Ammon's horn (tissue), 1 donor: ENCODE results near the gene COL20A1.

ENCODE experiments used
- DNase-seq: peaks from one replicate; pipeline ENCODE4 v3.0.0-alpha.2; 2016; ENCODE audit warnings: low spot score

The COL20A1 gene

DNA sequence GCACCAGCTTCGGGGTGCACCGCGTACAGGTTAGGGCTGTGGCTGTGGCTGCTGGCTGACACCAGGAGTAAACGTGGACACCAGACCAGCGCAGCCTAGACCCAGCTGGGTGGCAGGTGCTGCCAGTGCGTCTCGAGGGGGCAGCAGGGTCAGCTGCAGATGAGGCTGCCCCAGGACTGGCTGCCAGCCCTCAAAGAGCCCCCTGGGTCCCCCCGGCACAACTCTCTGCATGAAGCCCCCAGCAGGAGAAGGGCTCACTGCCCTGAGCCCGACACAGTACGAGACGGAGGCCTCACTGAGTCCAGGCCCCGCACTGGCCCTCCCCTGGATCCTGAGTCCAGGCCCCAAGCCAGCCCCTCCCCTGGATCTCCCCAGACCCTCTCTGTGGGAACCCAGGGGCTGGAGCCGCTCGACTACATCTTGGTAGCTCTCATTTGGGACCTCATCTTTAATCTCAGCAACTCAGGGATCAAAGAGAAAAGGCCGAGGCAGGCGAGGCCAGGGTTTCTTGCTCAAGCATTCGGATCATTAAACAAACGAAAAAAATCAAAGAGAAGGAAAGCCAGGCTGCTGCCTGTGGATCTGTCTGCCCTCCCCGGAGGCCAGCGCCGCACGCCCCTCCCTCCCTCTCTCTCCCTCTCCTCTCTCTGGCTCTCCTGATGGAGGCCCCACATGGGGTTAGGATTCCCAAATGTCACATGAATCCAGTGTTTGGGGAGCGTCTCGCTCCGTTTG, 31.8 kb upstream of the COL20A1 start:
- no peak for DNase-seq

GRCh38 chr20:63261795-63262528, 31.0 kb upstream of the COL20A1 start:
- DNase-seq = no peak

- DNase-seq = no peak
Observed at GRCh38 chr20:63262836-63263235, 30.1 kb upstream of the COL20A1 start.

DNA sequence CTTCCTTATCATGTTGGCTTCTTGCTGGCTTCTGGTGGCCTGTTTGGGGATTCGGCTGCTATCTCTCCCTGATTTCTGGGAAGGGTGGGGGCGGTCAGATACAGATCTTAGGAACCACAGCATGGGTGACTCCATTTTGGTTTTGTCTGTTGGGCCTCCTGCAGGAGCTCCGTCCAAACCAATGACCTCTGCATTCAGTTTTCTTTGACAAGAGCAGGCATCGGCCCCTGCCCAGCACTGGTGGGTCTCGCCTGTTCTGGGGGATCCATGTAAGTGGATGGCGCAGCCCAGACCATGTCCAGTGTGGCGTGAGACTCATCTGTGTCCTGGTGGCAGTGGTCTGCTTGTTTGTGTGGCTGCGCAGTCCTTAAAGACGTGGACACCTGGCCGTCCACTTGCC, 29.0 kb upstream of the COL20A1 start:
- DNase-seq = no peak

- DNase-seq = peak; percentile 45
Observed at GRCh38 chr20:63264519-63264918, 28.5 kb upstream of the COL20A1 start.

- DNase-seq = no peak
Observed at GRCh38 chr20:63265891-63266515, 27.0 kb upstream of the COL20A1 start.

DNA sequence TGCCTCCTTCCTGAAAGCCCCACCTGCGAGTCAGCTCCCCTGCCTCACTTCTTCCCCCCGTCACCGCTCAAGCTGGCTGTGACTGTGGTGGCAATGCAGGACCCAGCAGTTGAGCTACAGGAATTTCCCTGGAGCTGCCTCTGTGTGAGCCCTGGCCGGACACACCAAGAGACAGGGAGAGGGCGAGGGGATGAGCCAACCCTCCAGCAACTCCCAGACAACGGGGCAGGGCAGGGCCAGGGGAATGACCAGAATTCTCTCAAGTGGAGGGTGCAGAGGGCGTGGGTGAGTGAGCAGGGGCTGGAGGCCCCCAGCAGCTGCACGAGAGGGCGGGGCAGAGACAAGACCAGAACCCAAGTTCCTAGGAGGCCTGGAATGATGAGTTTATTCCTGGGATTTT, 25.3 kb upstream of the COL20A1 start:
- no peak for DNase-seq

GRCh38 chr20:63268256-63268655, 24.7 kb upstream of the COL20A1 start:
- no peak for DNase-seq

GRCh38 chr20:63268671-63269439, 24.1 kb upstream of the COL20A1 start:
- no peak for DNase-seq

- DNase-seq = no peak
Observed at GRCh38 chr20:63269724-63270123, 23.3 kb upstream of the COL20A1 start.

DNA sequence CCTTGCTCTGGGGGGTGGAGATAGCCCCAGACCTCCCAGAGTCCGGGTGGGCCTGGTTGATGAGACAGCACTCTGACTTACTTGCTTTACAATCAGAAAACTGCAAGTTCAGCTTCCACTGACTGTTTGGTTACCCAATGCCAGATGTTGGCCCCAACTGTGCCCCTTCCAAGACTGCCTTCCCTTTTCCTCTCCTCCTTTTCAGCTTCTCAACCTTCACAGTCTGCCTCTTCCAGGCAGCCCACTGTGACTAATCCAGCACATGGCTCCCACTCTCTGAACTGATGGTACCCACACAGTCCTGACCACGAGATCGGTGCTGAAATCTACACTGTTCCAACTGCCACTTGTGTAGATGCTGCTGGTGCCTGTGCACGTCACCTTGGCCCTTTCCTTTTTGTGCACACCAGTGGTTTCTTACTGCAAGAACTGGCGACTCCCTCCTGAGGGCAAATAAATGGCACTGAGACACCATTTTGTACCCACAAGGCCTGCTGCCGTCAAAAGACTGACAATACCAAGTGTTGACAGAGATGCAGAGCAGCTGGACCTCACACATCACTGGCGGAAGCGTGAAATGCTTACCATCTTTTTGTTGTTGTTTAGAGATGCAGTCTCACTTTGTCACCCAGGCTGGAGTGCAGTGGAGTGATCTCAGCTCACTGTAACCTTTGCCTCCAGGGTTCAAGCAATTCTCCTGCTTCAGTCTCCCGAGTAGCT, 22.2 kb upstream of the COL20A1 start:
- no peak for DNase-seq

- peak; percentile 94 for DNase-seq
Observed at GRCh38 chr20:63272105-63273058, 20.6 kb upstream of the COL20A1 start, which contains the start of gene ARFGAP1. Gene ARFGAP1, plus strand, starts transcription at chr20:63272813. Its CDS starts 2,768 bp downstream, at chr20:63275581.

DNA sequence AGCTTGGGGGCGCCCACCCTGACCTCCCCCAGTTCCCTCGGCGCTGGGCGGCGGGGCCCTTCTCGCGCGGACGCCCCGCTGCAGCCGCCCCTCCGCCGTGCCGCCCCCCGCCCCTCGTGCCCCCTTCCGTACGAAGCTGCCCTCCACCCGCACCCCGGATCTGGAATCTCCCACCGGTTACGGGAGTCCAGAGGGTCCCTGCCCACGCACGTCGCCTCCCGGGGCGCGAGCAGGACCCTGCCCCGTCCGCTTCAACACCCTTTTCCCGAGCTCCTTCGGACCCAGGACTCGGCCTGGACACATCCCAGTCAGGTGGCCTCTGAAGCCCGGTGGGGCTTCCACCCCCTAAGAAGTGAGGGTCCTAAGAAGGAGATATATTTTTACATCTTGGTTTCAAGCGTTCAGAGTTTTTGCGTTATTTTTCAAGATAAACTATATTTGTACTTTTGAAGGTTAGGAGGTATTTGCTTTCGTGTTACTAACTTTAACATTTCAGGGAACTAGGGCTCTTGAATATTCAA, 19.9 kb upstream of the COL20A1 start:
- no peak for DNase-seq

DNA sequence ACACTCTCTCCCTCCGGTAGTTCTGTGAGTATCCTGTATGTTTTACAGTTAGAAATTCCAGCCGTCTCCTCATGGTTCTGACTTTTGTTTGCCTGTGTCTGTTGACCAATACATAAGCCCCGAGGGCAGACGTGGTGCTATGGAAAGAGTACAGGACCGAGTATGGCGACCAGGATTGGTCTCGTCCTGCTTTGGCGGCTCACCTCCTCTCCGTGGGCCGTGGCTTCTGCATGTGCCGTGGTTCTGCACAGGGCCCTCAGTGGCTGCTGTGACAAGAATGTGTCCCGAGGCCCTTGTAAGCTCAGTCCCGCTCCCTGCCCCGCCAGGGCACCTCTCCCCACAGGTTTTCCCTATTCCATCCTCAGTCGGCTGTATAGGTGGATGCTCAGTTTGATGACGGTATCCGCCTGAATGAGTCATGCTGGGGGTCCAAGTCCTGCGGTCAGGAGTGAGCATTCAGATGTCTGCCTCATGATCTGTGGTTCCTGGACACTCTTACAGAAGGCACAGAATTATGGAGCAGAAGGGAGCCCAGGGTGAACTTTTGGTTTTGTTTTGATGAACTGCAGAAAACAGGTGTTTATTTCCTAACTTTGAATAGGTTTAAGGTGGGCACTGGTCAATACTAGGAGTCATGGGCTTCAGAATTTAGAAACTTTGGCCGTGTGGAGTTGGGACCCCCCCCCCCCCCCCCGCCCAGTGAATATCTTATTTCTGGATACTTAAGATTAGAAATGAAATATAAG, 19.2 kb upstream of the COL20A1 start:
- DNase-seq = no peak

GRCh38 chr20:63274381-63275228, 18.4 kb upstream of the COL20A1 start:
- no peak for DNase-seq

- no peak for DNase-seq
Observed at GRCh38 chr20:63275825-63276224, 17.2 kb upstream of the COL20A1 start.

- DNase-seq = no peak
Observed at GRCh38 chr20:63276956-63277355, 16.0 kb upstream of the COL20A1 start.

DNA sequence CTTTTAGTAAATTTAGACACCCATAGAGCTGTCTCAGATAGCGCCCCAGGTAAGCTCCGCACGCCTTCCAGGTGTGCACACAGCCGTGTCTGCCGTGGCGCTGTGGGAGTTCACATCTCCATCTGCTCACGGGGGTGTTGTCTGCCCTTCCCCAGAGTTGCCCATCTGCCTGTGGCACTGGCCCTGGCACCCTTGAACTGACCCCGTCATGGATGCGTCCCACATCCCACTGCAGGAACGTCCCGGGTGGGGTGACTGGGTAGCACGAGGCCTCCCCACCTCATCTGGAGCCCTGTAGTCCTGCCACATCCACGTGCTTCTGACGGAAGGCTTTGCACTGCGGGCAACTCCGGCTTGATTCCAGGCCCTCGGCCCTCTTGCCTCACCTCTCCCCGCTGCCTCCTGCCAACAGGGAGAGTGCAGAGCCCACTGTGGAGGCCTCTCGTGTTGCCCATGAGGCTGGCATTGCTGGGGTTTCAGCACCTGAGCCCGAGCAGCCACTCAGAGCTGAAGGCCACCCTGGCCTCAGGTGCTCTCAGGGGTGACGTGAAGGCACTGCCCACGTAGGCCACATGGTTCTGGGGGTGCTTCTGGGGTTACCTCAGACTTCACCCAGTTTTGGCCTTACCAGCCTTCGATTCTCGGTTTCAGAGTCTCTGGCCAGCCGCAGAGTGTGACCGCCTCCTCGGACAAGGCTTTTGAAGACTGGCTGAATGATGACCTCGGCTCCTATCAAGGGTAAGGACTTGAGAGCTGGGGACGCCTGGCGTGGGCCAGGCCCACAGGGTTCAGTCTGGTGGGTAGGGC, 15.3 kb upstream of the COL20A1 start:
- DNase-seq = no peak
